Activated T-cell treated with anti-CD3 and anti-CD28 coated beads for 4 hours (primary cell): ENCODE measurements around the gene PDZD2.

Source experiments
- DNase-seq: peaks from one replicate; pipeline ENCODE4 v3.0.0-alpha.2; 2020

PDZD2 gene

DNA sequence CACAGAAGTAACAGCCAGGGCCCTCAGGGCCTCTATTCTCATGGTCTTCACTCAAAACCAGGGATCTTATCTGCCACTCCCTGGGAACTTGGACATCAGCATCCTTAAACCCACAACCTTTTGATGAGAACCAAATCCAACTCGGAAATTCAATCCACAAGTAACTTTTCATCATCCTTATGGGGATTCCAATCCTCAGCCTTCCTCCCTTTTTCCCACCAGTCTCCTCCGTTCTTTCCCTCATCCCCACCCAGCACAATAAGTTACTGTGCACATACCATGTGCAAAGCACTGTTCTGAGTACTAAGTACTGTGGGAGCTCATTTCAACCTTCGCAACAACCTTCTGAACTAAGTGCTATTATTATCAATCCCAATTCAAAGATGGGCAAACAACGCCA, 518.1 kb downstream of the PDZD2 start:
- DNase-seq = no peak

DNA sequence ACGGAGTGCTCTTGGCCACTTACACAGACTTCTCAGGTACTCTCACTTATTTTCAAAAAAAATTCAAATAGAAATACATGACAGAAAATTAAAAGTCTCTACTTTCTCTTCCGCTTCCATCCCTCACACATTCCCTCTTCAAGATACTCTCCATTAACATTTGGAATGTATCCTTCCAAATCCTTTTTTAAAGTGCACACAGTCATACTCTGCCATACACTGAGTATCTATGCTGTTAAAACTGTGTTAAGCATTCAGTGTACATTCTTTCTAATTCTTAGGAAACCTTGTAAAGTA, 519.7 kb downstream of the PDZD2 start:
- no peak for DNase-seq

DNA sequence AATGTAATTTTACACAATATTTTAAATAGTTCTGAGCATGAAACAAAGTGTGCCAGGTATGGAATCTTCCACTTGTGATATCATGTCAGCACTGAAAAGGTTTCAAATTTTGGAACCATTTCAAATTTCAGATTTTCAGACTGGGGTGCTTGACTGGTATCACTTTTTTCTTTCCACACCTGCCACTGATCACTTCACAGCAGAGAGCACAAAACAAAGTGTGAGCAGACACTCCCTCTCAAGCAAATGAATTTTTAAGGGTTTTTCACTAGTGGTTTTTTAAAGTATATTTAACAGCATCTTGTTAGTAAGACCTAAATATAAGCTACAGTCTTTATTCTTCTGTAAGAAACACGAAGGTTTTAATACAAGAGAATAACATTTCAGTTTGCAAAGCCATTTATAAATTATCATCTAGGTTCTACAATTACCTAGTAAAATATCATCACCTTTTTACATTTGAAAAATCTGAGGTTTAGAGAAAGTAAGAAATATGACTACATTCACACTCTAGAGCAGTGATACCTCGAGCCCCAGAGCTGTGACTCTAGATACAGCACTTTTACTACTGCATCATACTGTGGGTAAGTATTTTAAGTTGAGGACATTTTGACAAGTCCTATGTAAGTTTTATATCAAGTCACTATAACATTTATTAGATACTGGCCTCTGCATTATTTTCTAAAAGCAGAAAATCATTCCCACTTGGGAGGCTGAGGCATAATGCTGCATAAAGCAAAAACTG, 520.6 kb downstream of the PDZD2 start:
- no peak for DNase-seq

DNA sequence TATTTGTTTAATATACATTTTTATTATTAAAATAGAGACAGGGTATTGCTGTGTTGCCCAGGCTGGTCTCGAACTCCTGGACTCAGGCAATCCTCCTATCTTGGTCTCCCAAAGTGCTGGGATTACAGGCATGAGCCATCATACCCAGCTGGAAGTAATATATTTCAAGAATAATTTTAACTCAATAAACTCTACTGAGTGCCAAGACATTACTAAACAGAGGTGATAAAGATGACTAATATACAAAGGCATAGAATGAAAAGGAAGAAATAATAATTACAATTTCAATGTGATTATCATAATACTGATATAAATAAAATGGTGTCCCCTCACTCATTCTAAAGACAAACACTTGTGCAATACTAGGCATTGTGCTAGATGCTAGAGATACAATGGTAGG, 521.3 kb downstream of the PDZD2 start:
- DNase-seq = no peak
